Sigmoid colon (tissue), 7 donors: ENCODE measurements around the gene BCAS3. TPM values are rescaled to one million over a fixed set of nuclear protein-coding genes. Genes with fewer than 3 reads are reported as not detected.

Source experiments
- DNase-seq: peaks from one replicate; pipeline ENCODE4 v3.0.0-alpha.2; 2019
- H3K27ac ChIP-seq, 4 donors: fragments of 200-600 bp; sonication (generic); one replicate each; pipeline ENCODE4 v1.5.1; 2016 to 2019; ENCODE audit warnings: mild to moderate bottlenecking in 1 of 4
- H3K27me3 ChIP-seq, 3 donors: fragments of 200-600 bp; sonication (generic); one replicate each; pipeline ENCODE4 v1.5.1; 2019; ENCODE audit warnings: mild to moderate bottlenecking in 1 of 3
- H3K36me3 ChIP-seq, 4 donors: fragments of 200-600 bp; sonication (generic); one replicate each; pipeline ENCODE4 v1.5.1; 2016 to 2019
- H3K4me1 ChIP-seq, 4 donors: fragments of 200-600 bp; sonication (generic); one replicate each; pipeline ENCODE4 v1.5.1; 2017 to 2019
- H3K4me3 ChIP-seq, 4 donors: fragments of 200-600 bp; sonication (generic); one replicate each; pipeline ENCODE4 v1.5.1; 2017 to 2019; ENCODE audit warnings: mild to moderate bottlenecking in 2 of 4, moderate library complexity in 1 of 4
- H3K9me3 ChIP-seq, 4 donors: fragments of 200-600 bp in 3 of 4; sonication (generic) in 3 of 4; one replicate each; pipeline versions ENCODE4 v1.5.1 to v1.6.1; 2013 to 2019
- CTCF ChIP-seq, 4 experiments: fragments of 450-650 bp in 3 of 4; fragments of 200-600 bp in 1 of 4; IDR thresholded peaks; one replicate each; pipeline ENCODE4 v1.5.1; 2016 to 2019; ENCODE audit warnings: antibody characterized with exemption in 4 of 4, mild to moderate bottlenecking in 3 of 4, moderate library complexity in 2 of 4
- EP300 ChIP-seq, 4 donors: sonication (generic); formaldehyde crosslinking; IDR thresholded peaks; one replicate each; pipeline ENCODE4 v1.6.1; 2017; ENCODE audit warnings: antibody characterized with exemption in 4 of 4
- POLR2A ChIP-seq, 2 donors: fragments of 450-650 bp; IDR thresholded peaks; one replicate each; pipeline ENCODE4 v1.6.1; 2016; ENCODE audit warnings: antibody characterized with exemption in 2 of 2, mild to moderate bottlenecking in 2 of 2, moderate library complexity in 2 of 2
- POLR2AphosphoS5 ChIP-seq, 4 donors: sonication (generic); formaldehyde crosslinking; IDR thresholded peaks; one replicate each; pipeline ENCODE4 v1.6.1; 2017; ENCODE audit warnings: antibody characterized with exemption in 4 of 4
- WGBS, 2 donors: extraction: QIAGEN DNeasy Blood & Tissue Kit; methylation state at CpG; one replicate each; pipeline ENCODE4 v1.1.7; 2013; 5-methylcytosine and 5-hydroxymethylcytosine counted together
- intact Hi-C: fragments of 100-400 bp; cut with DNase I; formaldehyde crosslinking; loops from one replicate; pipeline ENCODE4 v1.15.1; 2023
- polyA plus RNA-seq, 3 donors: library from polyadenylated mRNA; stranded (reverse); fragments of 200-250 nt; gene quantifications; one replicate each; pipeline ENCODE4 v1.2.3, GENCODE V29; 2013
- total RNA-seq, 4 donors: library from RNA; depleted of rRNA; stranded (reverse); fragments of >200 nt; gene quantifications; one replicate each; pipeline ENCODE4 v1.1.0, GENCODE V29; 2016
- donor health status: healthy with polysubstance abuse.
- donor health status: Bipolar disorder and iron deficiency.
- donor health status: healthy.

BCAS3 gene
- total and polyA plus RNA-seq, 7 donors = 6.3 to 38.5 (median 28.5) TPM

- DNase-seq = no peak
- H3K9me3 ChIP-seq = no peaks in the 10 kb centered on the region
- WGBS, 2 donors = 15 to 48% methylated on average over 5 of the region's 5 CpGs
- TF ChIP-seq POLR2AphosphoS5 (IDR thresholded peaks at IDR 0.05) (no peak), CTCF (IDR thresholded peaks at IDR 0.05) (no peak), EP300 (IDR thresholded peaks at IDR 0.05) (no peak)
- peak overlapping the region in 2 of 4 donors; percentile 3 to 30 for H3K27ac ChIP-seq
- H3K36me3 ChIP-seq = no peaks in the 10 kb centered on the region
- H3K4me3 ChIP-seq = no peak overlapping the region
- intact Hi-C loops = no loop called here
- no peaks in the 10 kb centered on the region for H3K27me3 ChIP-seq
- no peaks in the 10 kb centered on the region for H3K4me1 ChIP-seq
Observed at GRCh38 chr17:60743799-60744198, 66.1 kb downstream of the BCAS3 start.

- intact Hi-C loops = no loop called here
Observed at GRCh38 chr17:60744355-60744966, 66.8 kb downstream of the BCAS3 start.

GRCh38 chr17:60745544-60745943 is 67.9 kb downstream of the BCAS3 start:
- DNase-seq = no peak
- intact Hi-C loops = no loop called here
- TF ChIP-seq POLR2AphosphoS5 (IDR thresholded peaks at IDR 0.05) (no peak), EP300 (IDR thresholded peaks at IDR 0.05) (no peak), CTCF (IDR thresholded peaks at IDR 0.05) (no peak), POLR2A (IDR thresholded peaks at IDR 0.05) (no peak)
- Histone ChIP-seq H3K4me3 (no peak overlapping the region), H3K36me3 (no peaks in the 10 kb centered on the region), H3K27me3 (no peaks in the 10 kb centered on the region), H3K4me1 (no peaks in the 10 kb centered on the region), H3K27ac (no peak overlapping the region), H3K9me3 (peaks cover 0 to 4% (median 0%) of the 10 kb centered on the region in 4 donors)
- 26 to 70% methylated on average over 2 of the region's 2 CpGs for WGBS, 2 donors

More at GRCh38 chr17:60744355-60744966, 66.8 kb downstream of the BCAS3 start:
- no peaks in the 10 kb centered on the region for H3K4me1 ChIP-seq
- DNase-seq = no peak
- TF ChIP-seq POLR2A (IDR thresholded peaks at IDR 0.05) (no peak), POLR2AphosphoS5 (IDR thresholded peaks at IDR 0.05) (no peak), CTCF (IDR thresholded peaks at IDR 0.05) (no peak), EP300 (IDR thresholded peaks at IDR 0.05) (no peak)
- H3K27ac ChIP-seq = peak overlapping the region in 2 of 4 donors; percentile 3 to 30
- H3K9me3 ChIP-seq = no peaks in the 10 kb centered on the region
- H3K27me3 ChIP-seq = no peaks in the 10 kb centered on the region
- H3K36me3 ChIP-seq = no peaks in the 10 kb centered on the region
- no peak overlapping the region for H3K4me3 ChIP-seq
- WGBS, 2 donors = 8 to 48% methylated on average over 3 of the region's 3 CpGs

GRCh38 chr17:60747069-60747808 is 69.6 kb downstream of the BCAS3 start:
- H3K4me3 ChIP-seq = no peak overlapping the region
- TF ChIP-seq CTCF (IDR thresholded peaks at IDR 0.05) (no peak), POLR2A (IDR thresholded peaks at IDR 0.05) (no peak), POLR2AphosphoS5 (IDR thresholded peaks at IDR 0.05) (no peak), EP300 (IDR thresholded peaks at IDR 0.05) (no peak)
- intact Hi-C loops = no loop called here
- no peaks in the 10 kb centered on the region for H3K27me3 ChIP-seq
- DNase-seq = no peak
- H3K9me3 ChIP-seq = peaks cover 0 to 5% (median 0%) of the 10 kb centered on the region in 4 donors
- H3K27ac ChIP-seq = no peak overlapping the region
- no peaks in the 10 kb centered on the region for H3K36me3 ChIP-seq
- H3K4me1 ChIP-seq = no peaks in the 10 kb centered on the region
- 88 to 89% methylated on average over 5 of the region's 5 CpGs for WGBS, 2 donors
